Measurements from ENCODE around the gene ARID3C.

ARID3C gene

GRCh38 chr9:34627716-34628655 lies 880 bp downstream of the ARID3C start:
- no peak for DNase-seq

GRCh38 chr9:34625186-34625486 lies 3.7 kb downstream of the ARID3C start:
- DNase-seq = no peak

- no peak for DNase-seq
These were observed 4.2 kb downstream of the ARID3C start for GRCh38 chr9:34624475-34625185.

- DNase-seq = no peak
These were observed 5.3 kb downstream of the ARID3C start for GRCh38 chr9:34623374-34624235.

GRCh38 chr9:34620061-34620994 lies 8.5 kb downstream of the ARID3C start, which contains the start of gene DCTN3:
DCTN3 (minus strand) TSS chr9:34620495; CDS start chr9:34620464, 31 bp downstream.
- peak; percentile 88 to 93 for DNase-seq

GRCh38 chr9:34615132-34615531 lies 13.7 kb downstream of the ARID3C start:
- DNase-seq = no peak

GRCh38 chr9:34612788-34613390 lies 16.0 kb downstream of the ARID3C start:
- peak; percentile 70 to 78 for DNase-seq

GRCh38 chr9:34611811-34612787 lies 16.8 kb downstream of the ARID3C start, which contains the start of gene RPP25L:
RPP25L (minus strand) TSS chr9:34612097; CDS start chr9:34611296, 801 bp downstream.
- DNase-seq = peak; percentile 80 to 81

- no peak for DNase-seq
These were observed 17.5 kb downstream of the ARID3C start for GRCh38 chr9:34611251-34611810.

GRCh38 chr9:34610434-34611206 lies 18.2 kb downstream of the ARID3C start:
- no peak for DNase-seq

- no peak for DNase-seq
These were observed 21.5 kb downstream of the ARID3C start for GRCh38 chr9:34607331-34607730.

- DNase-seq = no peak
These were observed 22.0 kb downstream of the ARID3C start for GRCh38 chr9:34606905-34607304.

GRCh38 chr9:34606190-34606589 lies 22.7 kb downstream of the ARID3C start:
- DNase-seq = no peak

GRCh38 chr9:34603610-34604231 lies 25.1 kb downstream of the ARID3C start:
- peak; percentile 85 to 87 for DNase-seq

GRCh38 chr9:34601937-34602573 lies 26.8 kb downstream of the ARID3C start:
- DNase-seq = no peak

GRCh38 chr9:34600908-34601307 lies 28.0 kb downstream of the ARID3C start:
- DNase-seq = no peak

- no peak for DNase-seq
These were observed 29.3 kb downstream of the ARID3C start for GRCh38 chr9:34599546-34599945.

- DNase-seq = no peak
These were observed 34.7 kb downstream of the ARID3C start for GRCh38 chr9:34594177-34594576.

All from activated CD4-positive, alpha-beta T cell treated with anti-CD3 and anti-CD28 coated beads, Interleukin-2, amount 50 U/mL, for 48 hours (primary cell).